Central memory CD8-positive, alpha-beta T cell (primary cell): ENCODE results near the gene HNRNPLL.

Source experiments
- ATAC-seq: fragments of 150-1000 bp; cut with Tn5 transposase; replicated peaks from 2 replicates; pipeline ENCODE4 v1.10.0; 2022; ENCODE audit warnings: mild to moderate bottlenecking, moderate FRiP score, moderate number of reproducible peaks; ENCODE audit not compliant: poor library complexity, severe bottlenecking; ENCODE audit errors: extremely low read depth
- DNase-seq, 2 donors: peaks; one replicate each; pipeline ENCODE4 v3.0.0; 2021; ENCODE audit warnings: low spot score in 2 of 2
- H3K27ac Mint-ChIP-seq: one replicate; pipeline ENCODE4 v1.8.0; 2022; ENCODE audit warnings: low read depth, mild to moderate bottlenecking, moderate library complexity, mixed read lengths
- H3K27me3 Mint-ChIP-seq: one replicate; pipeline ENCODE4 v1.8.0; 2022; ENCODE audit warnings: mixed read lengths
- H3K36me3 Mint-ChIP-seq: one replicate; pipeline ENCODE4 v1.8.0; 2022; ENCODE audit warnings: mild to moderate bottlenecking, moderate library complexity, mixed read lengths; ENCODE audit not compliant: insufficient read depth
- H3K4me1 Mint-ChIP-seq: one replicate; pipeline ENCODE4 v1.8.0; 2022; ENCODE audit warnings: mixed read lengths
- H3K4me3 Mint-ChIP-seq: one replicate; pipeline ENCODE4 v1.8.0; 2022; ENCODE audit warnings: mild to moderate bottlenecking, moderate library complexity, mixed read lengths
- H3K9me3 Mint-ChIP-seq: one replicate; pipeline ENCODE4 v1.8.0; 2022; ENCODE audit warnings: mixed read lengths

The HNRNPLL gene

GRCh38 chr2:38580115-38580636 is 22.6 kb downstream of the HNRNPLL start:
- Mint-ChIP-seq H3K9me3 (no peaks in the 10 kb centered on the region), H3K27me3 (no peaks in the 10 kb centered on the region), H3K4me3 (no peak overlapping the region), H3K36me3 (peaks cover 70% of the 10 kb centered on the region), H3K27ac (no peak overlapping the region), H3K4me1 (peaks cover 30% of the 10 kb centered on the region)
- DNase-seq (no peak), ATAC-seq (no peak)

DNA sequence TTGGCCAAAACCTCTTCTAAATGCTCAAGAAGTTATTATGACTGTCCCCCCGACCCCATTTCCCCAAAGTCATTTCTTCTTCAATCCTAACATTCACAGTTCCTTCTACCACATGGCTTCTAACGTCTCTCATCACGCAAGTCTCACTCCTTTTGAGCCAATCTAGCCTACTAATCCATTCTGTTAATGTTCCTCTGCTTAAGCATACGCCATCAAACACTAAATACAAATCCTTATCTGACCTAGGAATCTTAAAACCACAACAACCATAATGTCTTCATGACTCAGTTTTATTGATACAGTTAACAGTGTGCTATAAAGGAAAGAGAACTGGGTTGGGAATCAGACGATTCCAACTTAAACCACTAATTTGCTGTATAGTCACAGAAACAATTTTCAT is 23.9 kb downstream of the HNRNPLL start:
- Mint-ChIP-seq H3K4me1 (peaks cover 42% of the 10 kb centered on the region), H3K4me3 (no peak overlapping the region), H3K27me3 (no peaks in the 10 kb centered on the region), H3K27ac (no peak overlapping the region), H3K9me3 (no peaks in the 10 kb centered on the region), H3K36me3 (peaks cover 67% of the 10 kb centered on the region)
- DNase-seq (no peak), ATAC-seq (no peak)

DNA sequence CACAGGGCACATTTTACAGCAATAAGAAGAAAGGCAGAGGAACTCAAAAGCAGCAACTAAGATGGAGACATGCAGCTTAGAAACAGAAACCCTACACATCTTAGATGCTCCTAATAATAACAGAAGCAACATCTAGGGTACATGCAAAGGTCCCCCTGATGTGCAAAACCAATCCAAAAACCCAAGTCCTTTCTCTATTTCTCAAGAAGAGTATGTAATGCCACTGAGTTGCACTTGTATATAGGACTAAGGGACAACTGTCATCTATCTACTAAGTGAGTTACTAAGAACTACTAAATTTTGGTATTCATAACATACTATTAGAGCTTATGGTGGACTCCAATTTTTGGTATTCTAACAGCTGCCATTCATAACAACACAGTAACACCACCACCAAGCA is 28.4 kb downstream of the HNRNPLL start:
- peaks cover 57% of the 10 kb centered on the region for H3K36me3 Mint-ChIP-seq
- H3K4me3 Mint-ChIP-seq, result no peak overlapping the region
- H3K4me1 Mint-ChIP-seq, result peaks cover 49% of the 10 kb centered on the region
- DNase-seq (no peak), ATAC-seq (no peak)
- no peaks in the 10 kb centered on the region for H3K9me3 Mint-ChIP-seq
- peak overlapping the region; percentile 84 for H3K27ac Mint-ChIP-seq
- H3K27me3 Mint-ChIP-seq, result no peaks in the 10 kb centered on the region

GRCh38 chr2:38572167-38572566 is 30.6 kb downstream of the HNRNPLL start:
- Mint-ChIP-seq H3K9me3 (no peaks in the 10 kb centered on the region), H3K4me1 (peaks cover 42% of the 10 kb centered on the region), H3K27me3 (no peaks in the 10 kb centered on the region), H3K4me3 (no peak overlapping the region), H3K36me3 (peaks cover 61% of the 10 kb centered on the region), H3K27ac (peak overlapping the region; percentile 84)
- no peak for ATAC-seq
- DNase-seq, result no peak

DNA sequence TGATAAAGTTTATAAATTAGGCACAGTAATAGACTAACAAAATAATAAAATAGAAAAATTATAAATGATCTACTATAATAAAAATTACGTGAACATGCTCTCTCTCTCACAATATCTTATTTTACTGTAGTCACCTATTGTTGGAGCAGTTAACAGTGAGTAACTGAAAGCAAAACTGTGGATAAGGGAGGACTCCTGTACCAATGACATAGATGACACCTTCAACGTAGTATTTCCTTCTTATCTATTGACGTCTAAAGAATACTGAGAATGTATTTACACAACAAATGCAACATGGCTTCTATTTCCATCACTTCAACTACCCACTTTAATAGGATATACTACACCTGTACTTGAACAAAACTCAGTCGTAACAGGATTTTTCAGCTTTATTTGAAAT is 31.5 kb downstream of the HNRNPLL start:
- H3K9me3 Mint-ChIP-seq, result no peaks in the 10 kb centered on the region
- peaks cover 59% of the 10 kb centered on the region for H3K36me3 Mint-ChIP-seq
- no peak overlapping the region for H3K4me3 Mint-ChIP-seq
- peaks cover 37% of the 10 kb centered on the region for H3K4me1 Mint-ChIP-seq
- H3K27ac Mint-ChIP-seq, result peak overlapping the region; percentile 84
- no peaks in the 10 kb centered on the region for H3K27me3 Mint-ChIP-seq
- ATAC-seq, result peak; percentile 98
- no peak for DNase-seq

GRCh38 chr2:38568724-38569436 is 33.8 kb downstream of the HNRNPLL start:
- H3K4me3 Mint-ChIP-seq, result no peak overlapping the region
- no peak for DNase-seq
- peaks cover 16% of the 10 kb centered on the region for H3K4me1 Mint-ChIP-seq
- no peak for ATAC-seq
- H3K9me3 Mint-ChIP-seq, result no peaks in the 10 kb centered on the region
- no peaks in the 10 kb centered on the region for H3K27me3 Mint-ChIP-seq
- no peak overlapping the region for H3K27ac Mint-ChIP-seq
- peaks cover 61% of the 10 kb centered on the region for H3K36me3 Mint-ChIP-seq

DNA sequence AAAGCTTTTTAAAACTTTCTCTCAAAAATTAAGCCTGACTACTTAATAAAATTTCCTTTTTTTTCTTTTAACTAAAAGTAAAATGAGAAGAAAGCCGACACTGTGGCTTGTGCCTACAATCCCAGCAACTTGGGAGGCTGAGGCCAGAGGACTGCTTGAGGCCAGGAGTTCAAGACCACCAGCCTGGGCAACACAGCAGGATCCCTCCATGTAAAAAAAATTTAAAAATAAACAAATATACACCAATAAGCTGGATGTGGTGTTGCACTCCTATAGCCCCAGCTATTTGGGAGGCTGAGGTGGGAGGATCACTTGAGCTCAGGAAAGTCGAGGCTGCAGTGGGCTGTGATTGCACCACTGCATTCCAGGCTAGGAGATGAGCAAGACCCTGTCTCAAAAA is 37.4 kb downstream of the HNRNPLL start:
- Mint-ChIP-seq H3K4me3 (no peak overlapping the region), H3K36me3 (peaks cover 50% of the 10 kb centered on the region), H3K9me3 (no peaks in the 10 kb centered on the region), H3K27ac (peak overlapping the region; percentile 65), H3K4me1 (no peaks in the 10 kb centered on the region), H3K27me3 (no peaks in the 10 kb centered on the region)
- DNase-seq (no peak), ATAC-seq (no peak)

DNA sequence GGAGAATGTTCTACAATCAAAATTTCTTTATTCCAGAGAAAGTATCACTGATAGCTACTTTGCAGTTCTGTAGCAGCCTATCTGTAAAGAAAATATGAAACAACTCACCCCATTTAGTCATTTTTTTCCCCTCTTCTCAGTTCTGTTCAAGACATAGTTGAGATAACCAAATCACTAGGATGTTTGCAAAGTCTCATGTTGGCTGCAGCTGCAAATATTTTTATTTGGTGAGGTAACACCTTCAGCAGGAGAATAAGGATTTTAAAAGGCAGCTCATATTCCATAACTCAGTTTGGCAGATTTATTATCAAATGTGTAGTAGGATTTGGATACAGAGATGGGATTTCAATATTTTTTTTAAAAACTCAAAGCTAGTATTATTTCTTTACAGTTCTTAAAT is 41.0 kb downstream of the HNRNPLL start:
- ATAC-seq, result no peak
- Mint-ChIP-seq H3K36me3 (peaks cover 29% of the 10 kb centered on the region), H3K27me3 (no peaks in the 10 kb centered on the region), H3K4me3 (no peak overlapping the region), H3K4me1 (peaks cover 10% of the 10 kb centered on the region), H3K27ac (peak overlapping the region; percentile 38), H3K9me3 (no peaks in the 10 kb centered on the region)
- DNase-seq, result no peak

DNA sequence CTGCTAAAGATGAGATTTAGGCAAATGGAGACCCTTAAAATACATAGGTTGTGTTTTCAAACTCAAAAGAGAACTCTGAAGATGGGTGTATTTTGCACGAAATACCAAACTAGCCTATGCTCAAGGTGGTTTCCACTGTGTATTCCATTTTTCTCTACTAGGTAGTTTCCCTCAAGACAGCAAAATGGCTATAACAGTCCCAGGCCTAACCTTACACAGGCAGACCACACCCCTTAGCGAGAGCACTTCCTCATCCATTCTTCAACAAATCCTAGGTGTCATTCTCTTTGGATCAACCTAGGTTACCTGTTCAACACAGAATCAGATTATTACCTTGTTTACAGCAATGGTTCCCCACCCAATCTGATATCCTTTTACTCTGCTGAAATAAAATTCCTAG is 42.6 kb downstream of the HNRNPLL start:
- Mint-ChIP-seq H3K4me1 (peaks cover 10% of the 10 kb centered on the region), H3K27ac (no peak overlapping the region), H3K4me3 (no peak overlapping the region), H3K36me3 (peaks cover 20% of the 10 kb centered on the region), H3K9me3 (no peaks in the 10 kb centered on the region), H3K27me3 (no peaks in the 10 kb centered on the region)
- ATAC-seq (no peak), DNase-seq (no peak)

- Mint-ChIP-seq H3K4me3 (no peak overlapping the region), H3K27me3 (no peaks in the 10 kb centered on the region), H3K9me3 (no peaks in the 10 kb centered on the region), H3K27ac (no peak overlapping the region), H3K36me3 (peaks cover 15% of the 10 kb centered on the region), H3K4me1 (peaks cover 10% of the 10 kb centered on the region)
- DNase-seq, result no peak
- ATAC-seq, result no peak
Measured at GRCh38 chr2:38557981-38558380, 44.7 kb downstream of the HNRNPLL start.

DNA sequence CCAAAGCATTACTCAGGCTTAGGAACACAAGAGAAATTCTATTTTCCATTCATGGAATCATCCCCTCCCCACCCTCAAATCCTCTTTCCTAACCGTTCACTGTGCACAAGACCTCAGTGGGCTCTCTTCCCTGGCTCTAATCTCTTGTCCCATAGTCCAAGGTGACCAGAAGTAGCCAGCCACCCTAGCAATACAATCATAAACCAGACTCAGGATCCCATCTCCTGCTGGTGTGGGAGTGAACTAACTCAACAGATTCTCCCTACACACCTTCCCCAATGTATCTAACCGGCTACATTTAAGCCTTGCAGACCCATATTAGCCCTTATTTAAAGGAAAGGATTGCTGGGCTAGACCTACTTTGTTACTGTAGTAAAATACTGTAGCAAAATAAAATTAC is 45.5 kb downstream of the HNRNPLL start:
- Mint-ChIP-seq H3K27me3 (no peaks in the 10 kb centered on the region), H3K27ac (no peak overlapping the region), H3K9me3 (no peaks in the 10 kb centered on the region), H3K4me3 (no peak overlapping the region), H3K4me1 (peaks cover 17% of the 10 kb centered on the region), H3K36me3 (peaks cover 18% of the 10 kb centered on the region)
- ATAC-seq, result no peak
- DNase-seq, result no peak

- H3K27ac Mint-ChIP-seq, result peak overlapping the region; percentile 26
- no peak overlapping the region for H3K4me3 Mint-ChIP-seq
- peaks cover 14% of the 10 kb centered on the region for H3K36me3 Mint-ChIP-seq
- DNase-seq (no peak), ATAC-seq (no peak)
- H3K27me3 Mint-ChIP-seq, result no peaks in the 10 kb centered on the region
- no peaks in the 10 kb centered on the region for H3K9me3 Mint-ChIP-seq
- peaks cover 25% of the 10 kb centered on the region for H3K4me1 Mint-ChIP-seq
Measured at GRCh38 chr2:38556006-38556801, 46.5 kb downstream of the HNRNPLL start.
